H4 (cell line): ENCODE results near the gene PLSCR4. TPM values are rescaled to one million over a fixed set of nuclear protein-coding genes. Genes with fewer than 3 reads are reported as not detected.

Source experiments
- DNase-seq: peaks from one replicate; pipeline ENCODE4 v3.0.0-alpha.2; 2015; ENCODE audit warnings: low spot score
- total RNA-seq: library from RNA; depleted of rRNA; stranded (reverse); fragments of >200 nt; shearing (Covaris generic); gene quantifications from 2 replicates; pipeline ENCODE4 v1.2.3, GENCODE V29; 2014

Gene PLSCR4
- total RNA-seq, 1 experiment from 2014 or later: 19.5 TPM

DNA sequence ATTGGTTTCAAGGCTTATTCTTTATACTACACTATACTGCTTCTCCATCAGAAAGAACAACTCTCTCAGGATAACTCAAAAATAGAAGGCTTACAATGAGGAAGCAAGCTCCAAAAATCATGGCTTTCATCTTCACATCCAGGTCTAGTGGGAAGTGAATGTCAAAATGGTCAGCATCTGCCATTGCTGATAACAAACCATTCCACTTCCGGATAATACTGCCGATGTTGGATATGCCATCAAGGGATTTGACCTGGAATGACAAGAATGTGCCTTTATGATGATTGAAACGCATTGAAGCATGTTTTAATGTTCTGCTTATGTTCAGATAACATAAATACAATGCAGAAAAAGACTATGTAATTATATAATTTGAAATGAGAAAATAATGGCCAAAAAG is 55.9 kb downstream of the PLSCR4 start:
- DNase-seq: no peak

DNA sequence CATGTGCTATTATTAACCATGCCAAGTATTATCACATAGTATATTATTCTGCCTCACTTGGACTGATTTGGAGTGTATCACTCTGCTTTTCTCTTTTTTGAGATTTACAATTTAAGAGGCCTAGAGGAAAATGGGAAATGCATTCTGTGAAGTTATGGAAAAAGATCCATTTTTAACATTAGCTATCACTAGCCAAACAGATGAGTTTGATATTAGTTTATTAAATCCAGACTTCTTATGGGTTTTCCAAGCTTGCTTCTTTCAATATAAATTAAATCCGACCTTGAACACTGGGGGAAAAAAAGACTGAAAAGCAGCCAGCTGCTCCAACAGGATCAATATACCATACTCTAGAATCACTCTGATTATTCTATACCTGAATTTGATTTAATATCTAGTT is 59.9 kb downstream of the PLSCR4 start:
- no peak for DNase-seq

DNA sequence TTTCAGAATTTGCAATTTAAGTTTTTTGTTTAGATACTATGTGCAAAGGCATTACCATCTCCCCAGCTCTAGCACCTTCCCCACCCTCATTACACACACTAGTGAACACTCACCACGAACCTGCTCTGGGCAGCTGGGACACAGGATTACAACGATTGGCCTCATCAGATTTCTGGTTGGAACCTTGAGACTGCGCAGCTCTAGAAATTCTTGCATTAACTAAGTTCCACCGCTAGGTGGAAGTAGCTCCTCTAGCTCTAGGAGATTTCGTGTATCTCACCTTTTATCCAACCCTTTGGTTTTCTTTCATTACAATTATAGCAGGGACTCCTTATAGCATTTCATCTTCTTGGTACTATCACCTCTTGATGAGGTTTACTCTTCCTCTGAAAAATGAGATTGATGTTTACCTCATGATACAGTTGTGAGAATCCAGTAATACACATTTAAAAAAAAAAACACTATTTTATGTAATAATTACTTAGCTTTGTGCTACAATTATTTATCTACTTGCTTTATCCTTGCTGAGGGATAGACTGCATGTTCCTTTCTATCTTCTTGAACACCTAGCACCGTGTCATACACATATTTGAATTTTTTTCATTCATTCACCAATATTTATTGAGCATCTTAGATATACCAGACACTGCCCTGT is 61.3 kb downstream of the PLSCR4 start:
- DNase-seq: peak; percentile 65

DNA sequence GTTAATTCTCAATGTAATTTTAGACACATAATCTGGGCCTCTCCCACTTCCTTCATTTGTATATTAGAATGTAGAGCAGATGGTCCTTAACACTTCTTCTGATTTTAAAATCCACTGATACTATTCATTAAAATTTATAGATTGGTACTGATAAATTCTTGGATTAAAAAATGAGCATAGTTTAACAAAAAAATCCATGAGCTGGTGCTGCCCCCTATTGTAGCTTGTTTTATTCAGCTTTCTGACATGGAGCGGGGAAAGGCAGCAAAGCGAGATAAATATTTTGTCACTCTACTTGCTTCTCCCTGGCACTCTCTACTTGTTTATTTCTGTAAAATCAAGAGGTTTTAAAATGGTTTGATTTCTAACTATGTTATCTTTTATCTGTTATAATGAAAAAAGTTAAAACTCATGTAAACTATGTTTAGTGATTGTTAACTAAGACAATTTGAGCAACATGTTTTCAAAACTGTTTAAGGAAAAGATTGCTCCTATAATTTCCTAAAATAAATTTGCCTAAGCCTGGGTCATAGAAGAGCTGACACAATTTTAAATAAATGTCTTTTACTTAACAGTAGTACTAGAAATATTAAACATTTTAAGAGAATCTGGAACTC is 63.5 kb downstream of the PLSCR4 start:
- no peak for DNase-seq

DNA sequence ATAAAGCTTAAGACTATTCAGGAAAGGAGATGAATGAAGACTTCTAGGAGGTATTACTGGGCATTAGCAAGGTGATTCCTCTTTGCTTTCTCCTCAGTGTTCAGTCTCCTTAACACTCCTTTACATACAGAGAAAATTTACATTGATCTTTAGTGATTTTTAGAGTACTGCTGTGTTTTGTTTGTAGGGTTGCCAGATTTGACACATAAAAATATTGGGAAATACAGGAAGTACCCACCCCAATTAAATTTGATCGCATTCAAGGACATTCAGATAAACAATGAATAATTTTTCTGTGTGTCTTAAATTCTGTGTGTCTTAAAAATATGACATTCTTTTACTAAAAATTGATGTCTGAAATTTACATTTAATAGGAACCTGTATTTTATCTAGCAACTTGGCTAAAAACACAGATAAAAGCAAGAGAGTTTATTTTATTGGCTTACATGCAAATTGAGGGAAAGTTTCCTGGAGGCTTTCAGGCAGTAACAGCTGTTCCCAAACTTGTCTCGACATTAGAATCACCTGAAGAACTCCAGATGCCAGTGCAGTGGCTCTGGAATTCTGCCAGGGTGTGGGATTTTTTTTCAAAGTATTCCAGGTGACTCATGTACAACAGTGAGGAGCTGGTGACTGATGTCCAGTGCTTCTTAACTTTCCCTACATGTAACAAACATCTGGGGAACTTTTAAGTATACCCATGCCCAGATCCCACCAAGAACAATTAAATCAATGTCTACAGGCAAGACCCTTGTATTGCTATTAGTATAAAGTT is 66.5 kb downstream of the PLSCR4 start:
- peak; percentile 21 for DNase-seq

DNA sequence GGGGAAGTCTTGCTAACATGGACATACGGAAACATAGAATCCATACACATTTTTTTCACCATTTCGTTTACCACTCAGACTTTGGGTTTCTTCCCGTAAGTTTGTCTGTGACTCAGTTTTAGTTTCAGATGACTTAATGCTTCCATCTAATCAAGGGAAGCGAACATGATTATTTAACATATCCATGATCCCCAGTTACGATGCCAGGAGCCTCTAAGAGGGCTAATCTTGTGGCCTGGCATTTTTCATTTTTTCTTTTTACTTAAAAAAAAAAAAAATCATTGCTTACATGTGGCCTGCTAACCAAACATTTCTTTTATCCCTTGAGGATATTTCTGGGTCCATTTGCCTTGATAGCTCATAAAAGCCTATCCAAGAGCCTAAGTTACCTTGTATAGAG is 69.7 kb downstream of the PLSCR4 start:
- DNase-seq: no peak

DNA sequence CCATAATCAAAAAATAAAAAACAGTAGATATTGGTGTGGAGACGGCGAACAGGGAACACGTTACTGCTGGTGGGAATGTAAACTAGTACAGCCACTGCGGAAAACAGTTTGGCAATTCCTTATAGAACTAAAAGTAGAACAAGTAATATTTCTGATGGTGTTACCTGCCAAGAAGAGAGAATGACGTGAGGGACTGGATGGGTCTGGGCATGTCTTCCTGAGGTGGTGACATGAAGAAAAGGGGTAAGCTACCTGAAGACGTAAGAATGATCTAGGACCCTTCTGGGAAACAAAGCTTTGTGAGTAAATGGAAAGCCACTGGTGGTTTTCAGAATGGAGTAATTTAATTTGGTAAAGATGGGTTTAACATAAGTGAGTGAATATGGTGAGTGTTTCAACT is 70.5 kb downstream of the PLSCR4 start:
- no peak for DNase-seq

DNA sequence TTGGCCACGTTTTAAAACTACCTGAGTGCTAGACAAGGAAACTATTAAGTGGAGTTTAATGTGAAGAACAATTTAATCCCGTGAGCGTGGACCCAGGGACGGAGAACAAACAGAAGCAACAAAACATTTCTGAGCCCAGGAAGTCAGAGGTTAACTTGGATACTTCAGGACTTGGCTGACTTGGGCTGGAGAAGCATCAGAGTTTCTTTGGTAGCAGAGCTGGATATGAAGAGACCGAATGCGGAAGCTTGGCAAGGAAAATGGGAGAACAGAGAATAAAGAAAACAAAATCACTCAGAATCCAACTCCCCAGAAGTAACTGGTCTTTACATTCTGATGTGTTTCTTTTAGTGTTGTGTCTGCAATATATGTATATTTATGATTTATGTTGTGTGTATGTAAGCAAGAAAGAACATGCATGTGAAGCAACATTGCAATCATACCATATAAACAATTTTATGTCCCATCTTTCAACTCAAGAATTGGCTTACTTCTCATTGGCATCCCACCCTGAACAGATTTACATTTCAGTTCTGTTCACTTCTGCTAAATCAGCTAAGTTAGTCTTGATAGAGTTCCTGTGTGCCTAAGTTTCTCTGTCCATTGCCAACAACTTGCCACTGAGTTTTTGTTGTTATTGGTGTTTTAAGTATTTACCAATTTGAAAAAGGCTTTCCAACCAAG is 72.8 kb downstream of the PLSCR4 start:
- no peak for DNase-seq

DNA sequence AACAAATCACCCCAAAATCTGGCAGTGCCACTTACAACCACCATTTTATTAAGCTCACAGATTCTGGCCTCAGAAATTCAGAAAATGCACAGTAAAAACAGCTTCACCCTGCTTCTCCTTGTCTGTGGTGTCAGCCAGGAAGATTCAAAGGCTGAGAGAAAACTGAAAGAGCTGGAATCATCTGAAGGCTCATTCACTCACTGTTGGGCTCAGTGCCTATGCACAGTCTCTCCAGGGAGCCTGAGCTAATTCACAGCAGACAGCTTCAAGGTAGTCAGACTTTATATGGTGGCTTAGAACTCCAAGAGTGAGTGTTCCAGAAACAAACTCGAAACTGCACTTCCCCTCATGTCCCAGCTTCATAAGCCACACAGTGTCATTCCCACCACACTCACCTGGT is 73.4 kb downstream of the PLSCR4 start:
- DNase-seq: no peak

DNA sequence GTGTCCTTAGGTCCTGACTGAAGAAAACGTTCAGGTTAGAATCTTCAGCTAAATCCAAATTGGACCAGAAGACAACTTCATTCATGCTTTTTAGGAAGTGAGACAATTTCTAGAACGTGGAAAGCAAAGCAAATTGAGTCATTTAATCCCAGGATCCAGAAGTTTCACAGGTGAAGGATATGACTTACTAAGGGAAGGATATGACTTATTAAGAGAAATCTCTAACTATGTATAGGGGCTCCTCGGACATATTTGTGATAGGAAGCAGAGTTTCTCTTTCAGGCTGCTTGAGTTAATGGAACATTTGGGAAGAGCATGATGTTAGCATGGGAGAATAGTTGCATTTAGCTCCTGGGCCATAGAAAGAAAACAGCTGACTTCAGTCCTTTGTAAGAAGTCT is 73.8 kb downstream of the PLSCR4 start:
- no peak for DNase-seq

DNA sequence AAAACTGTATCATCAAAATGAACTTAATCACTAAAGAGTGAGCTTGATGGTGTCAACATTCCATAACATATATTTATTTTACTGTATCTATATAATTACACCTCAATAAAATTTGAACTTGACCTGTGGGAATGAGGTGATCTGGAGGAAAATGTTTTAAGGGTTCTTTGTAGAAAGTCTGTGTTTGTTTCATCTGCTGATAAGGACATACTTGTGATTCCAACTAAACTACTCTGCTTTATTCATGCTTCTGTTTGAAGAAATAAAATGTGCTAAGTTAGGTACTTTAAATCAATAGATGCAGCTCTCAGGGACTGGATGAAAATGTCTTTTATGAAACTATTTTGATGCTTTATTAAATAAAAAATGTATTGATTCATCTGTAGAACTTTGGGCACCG is 78.3 kb downstream of the PLSCR4 start:
- no peak for DNase-seq

DNA sequence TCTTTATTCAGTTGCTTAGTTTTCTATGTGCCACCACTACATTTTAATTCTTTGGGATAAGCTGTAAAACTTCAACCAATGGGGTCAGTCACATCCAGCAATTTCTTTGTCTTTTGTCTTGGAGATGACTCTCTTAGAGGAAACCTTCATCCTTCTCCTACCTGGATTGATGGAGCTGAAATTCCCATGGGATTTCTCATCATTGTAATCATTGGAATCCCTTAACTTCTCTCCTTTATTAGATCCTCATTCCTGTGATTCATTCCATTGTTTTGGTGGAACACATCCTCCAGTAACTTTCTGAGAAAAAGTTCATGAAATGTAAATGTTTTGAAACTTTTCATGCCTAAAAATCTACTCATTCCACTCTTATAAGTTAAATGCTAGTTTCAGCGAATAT is 80.3 kb downstream of the PLSCR4 start:
- no peak for DNase-seq

DNA sequence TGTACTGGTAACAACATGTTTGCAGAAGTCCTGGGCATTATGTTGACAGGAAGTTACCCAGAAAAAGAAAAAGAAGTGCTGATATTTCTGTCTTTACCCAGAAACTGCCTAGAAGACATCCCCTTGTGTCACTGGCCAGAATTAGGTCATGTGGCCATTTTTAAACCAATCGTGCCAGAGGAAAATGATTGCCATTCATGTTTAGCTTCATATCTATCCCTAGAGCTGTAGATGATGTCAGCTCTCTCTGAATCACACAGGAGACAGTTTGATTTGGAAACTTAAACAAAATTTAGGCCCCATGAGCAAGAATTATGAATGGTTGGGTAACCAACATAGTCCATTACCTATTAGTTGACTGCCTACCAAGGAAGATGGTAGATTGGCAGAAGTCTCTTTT is 81.0 kb downstream of the PLSCR4 start:
- DNase-seq: no peak

DNA sequence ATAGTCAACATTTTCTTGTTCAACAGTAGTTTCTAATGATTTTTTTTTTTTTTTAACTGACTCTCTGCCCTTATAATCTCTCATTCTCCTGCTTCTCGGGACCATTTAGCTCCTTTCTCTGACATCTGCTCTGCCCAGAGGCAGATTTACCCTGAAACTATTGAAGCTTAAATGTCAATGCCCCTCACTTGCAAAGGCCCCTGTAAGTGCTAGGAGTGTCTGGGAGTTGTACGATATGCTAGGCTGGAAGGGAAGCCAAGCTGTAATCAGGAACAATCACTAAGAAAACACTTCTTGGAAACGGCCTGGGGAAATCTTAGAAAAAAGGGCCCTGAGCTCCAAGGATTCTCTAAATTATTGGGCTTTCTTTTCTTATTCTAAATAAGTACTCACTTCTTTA is 84.1 kb downstream of the PLSCR4 start:
- no peak for DNase-seq

DNA sequence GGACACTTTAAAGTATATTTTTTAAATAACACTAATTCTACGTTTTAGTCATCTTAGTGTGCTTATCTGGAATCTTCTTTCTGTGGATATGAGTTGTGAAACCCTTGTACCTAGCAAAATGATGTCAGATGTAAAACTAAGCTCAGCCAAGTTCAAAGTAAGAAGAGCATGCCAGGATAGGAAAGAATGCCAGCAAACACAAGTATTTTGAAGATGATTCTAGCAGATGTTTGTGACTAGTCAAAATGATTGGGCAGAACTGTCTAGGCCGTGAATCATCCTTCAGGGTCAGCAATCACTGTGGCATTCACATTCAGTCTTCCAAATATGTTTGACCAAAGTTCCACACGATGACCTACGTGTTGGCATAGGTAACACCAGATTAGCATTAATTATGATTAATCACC is 84.5 kb downstream of the PLSCR4 start:
- no peak for DNase-seq

DNA sequence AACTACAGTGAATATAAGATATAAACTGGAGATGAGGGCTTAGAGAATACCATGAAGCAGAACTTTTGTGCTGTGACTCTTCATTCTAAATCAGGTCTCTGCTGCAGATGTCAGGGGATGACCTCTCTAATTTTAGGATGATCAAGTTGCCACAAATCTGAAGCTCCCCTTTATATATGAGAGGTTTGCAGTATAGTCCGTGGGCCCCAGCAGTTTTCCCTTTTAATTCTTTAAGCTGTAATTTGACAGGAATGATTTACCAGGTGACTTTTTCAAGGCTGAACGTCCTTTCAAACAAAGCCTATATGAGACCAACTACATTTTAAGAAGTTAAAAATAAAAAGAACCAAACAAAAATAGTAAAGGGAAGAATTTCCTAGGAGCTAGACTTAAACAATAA is 85.0 kb downstream of the PLSCR4 start:
- no peak for DNase-seq

DNA sequence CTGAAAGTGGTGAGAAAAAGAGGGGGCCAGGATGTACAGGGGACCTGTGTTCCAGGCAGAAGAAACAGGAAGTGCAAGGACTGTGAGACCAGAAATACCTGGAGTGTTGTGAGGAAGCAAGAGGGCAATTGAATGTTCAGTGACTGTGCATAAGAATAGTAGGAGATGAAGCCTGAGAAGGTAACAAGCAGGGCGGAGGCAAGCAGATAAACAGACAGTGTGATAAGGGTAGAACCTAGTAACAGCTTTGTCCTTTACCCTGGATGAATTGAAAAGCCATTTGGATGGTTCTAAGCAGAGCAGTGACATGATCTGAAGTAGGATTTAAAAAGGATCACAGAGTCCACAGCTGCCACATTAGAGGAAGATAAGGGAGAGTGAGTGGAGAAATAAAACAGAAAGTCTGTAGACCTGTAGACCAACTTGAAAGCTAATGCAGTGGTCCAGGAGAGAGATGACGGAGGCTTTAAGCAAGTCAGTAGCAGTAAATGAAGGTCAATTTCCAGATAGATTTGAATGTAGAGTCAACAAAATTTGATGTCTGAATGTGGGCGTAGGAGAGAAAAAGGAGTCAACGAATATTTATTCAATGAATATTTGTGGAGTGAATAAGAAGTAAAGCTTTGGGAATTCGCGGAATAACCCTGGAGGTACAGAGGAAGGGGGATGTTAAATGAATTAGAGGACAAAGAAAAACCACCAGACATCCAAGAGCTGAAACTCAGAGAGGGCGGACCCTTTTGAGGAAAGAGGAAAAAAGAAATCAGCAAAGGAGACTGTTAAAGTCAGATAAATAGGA is 85.7 kb downstream of the PLSCR4 start:
- DNase-seq: peak; percentile 49

DNA sequence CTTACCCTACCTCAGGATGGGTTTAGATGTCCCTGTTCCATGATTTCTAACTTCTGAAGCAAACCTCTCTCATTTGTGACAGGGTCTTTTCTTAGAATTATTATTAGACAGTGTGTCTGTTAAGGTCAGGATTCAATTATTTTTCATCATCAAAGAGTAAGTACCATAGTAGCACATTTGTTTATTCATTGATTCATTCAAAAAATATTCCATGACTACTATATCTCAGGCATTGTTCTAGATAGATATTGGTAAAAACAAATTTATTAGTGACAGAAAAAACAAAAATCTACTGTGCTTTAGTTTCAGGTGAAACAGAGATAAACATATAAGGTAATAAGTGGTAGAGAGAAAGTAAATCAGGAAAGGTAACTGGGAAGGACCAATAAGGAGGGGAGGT is 86.4 kb downstream of the PLSCR4 start:
- no peak for DNase-seq

DNA sequence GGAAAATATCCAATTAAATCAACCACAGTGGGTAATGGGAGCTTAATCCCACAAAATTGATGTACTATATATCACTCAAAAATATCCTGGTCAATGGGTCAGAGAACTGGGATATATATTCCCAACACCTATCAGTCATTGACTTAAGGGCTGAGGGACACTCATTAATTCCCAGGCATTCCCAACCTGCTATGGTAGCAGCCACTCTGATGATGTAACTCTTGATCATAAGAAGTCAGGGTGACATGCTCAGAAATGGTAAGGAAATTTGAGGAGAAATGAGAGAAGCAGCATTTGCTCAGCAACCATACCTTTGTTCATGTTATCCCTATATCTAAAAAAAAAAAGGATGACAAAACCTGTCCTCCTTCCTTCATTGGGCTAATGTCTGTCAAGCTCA is 86.8 kb downstream of the PLSCR4 start:
- no peak for DNase-seq

DNA sequence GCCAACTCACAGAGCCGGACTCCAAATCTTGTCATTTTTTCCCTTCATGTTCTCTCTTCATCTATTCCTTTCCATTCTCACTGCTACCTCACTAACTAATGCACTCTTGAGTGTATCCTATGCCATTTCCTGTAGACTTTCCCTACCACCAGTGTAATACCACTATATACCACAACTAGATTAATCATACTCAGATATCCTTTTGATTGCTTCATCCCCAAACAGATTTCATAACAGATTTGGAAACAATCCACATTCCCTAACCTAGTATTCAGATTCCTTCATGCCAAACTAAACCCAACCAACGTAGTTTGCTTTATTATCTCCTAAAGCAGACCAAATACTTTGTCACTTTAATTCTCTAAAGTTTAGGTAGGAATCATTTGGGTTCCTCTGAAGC is 87.3 kb downstream of the PLSCR4 start:
- DNase-seq: peak; percentile 83

DNA sequence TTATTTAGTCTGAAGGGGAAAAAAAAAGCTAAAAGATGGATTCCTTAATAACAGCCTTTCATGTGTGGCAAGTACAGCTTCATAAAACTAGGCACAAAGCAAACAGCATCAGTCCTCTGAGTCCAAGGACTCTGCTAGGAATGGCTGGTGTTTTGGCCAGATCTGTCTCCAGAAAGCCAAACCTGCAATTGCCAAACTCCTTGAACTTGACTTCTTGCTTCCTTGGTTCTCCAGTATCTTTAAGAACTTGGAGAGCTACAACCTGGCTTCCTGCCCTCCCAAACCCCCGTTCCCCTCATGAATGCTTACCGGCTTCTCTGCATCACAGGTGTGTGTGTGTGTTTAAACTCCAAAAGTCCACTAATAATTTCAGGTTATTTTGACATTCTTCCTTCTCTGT is 88.3 kb downstream of the PLSCR4 start:
- DNase-seq: no peak

DNA sequence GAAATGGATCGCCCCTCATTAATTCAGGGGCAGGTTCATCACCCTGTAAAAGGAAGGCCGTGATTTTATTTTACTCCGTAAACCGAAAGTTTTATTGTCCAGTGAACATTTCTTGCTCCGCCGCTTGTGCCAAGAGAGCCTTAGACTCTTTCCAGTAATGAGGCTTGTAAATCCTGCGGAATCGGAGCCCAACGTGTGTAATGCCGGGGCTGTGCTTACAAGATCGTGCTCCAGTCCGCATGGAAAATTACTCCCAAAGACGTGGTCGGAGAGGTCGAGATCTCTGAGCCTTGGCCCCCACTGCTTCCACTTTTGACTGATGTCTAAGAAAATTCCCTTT is 89.3 kb downstream of the PLSCR4 start:
- DNase-seq: peak; percentile 48
